HG02642 (cell line): ENCODE measurements around the gene EPB41L2.
"Not testable (repeated sequence)": the region's sequence is repeated elsewhere in the genome, so short reads cannot be mapped to it uniquely, and the experiment has no call there.

Experiments used
- ATAC-seq: cut with Tn5 transposase; IDR thresholded peaks from one replicate; pipeline ENCODE4 v1.9.1; 2021; ENCODE audit warnings: mild to moderate bottlenecking; ENCODE audit not compliant: unreplicated experiment, poor library complexity

The EPB41L2 gene

GRCh38 chr6:131038597-131039344 is 24.3 kb downstream of the EPB41L2 start:
- no peak for ATAC-seq

- ATAC-seq = no peak
Measured at GRCh38 chr6:131037194-131037897, 25.7 kb downstream of the EPB41L2 start.

- ATAC-seq = no peak
Measured at GRCh38 chr6:131036601-131037000, 26.4 kb downstream of the EPB41L2 start.

- ATAC-seq = no peak
Measured at GRCh38 chr6:131036143-131036542, 26.9 kb downstream of the EPB41L2 start.

- ATAC-seq = no peak
Measured at GRCh38 chr6:131035582-131035981, 27.5 kb downstream of the EPB41L2 start.

- no peak for ATAC-seq
Measured at GRCh38 chr6:131033631-131034030, 29.4 kb downstream of the EPB41L2 start.

- ATAC-seq = peak; percentile 97
Measured at GRCh38 chr6:131029626-131030297, 33.3 kb downstream of the EPB41L2 start.

GRCh38 chr6:131027326-131027725 is 35.7 kb downstream of the EPB41L2 start:
- ATAC-seq = no peak

- no peak for ATAC-seq
Measured at GRCh38 chr6:131026243-131026642, 36.8 kb downstream of the EPB41L2 start.

- ATAC-seq = peak; percentile 53
Measured at GRCh38 chr6:131024565-131024964, 38.5 kb downstream of the EPB41L2 start.

GRCh38 chr6:131023834-131024504 is 39.1 kb downstream of the EPB41L2 start:
- peak; percentile 21 for ATAC-seq

GRCh38 chr6:131022691-131023090 is 40.4 kb downstream of the EPB41L2 start:
- ATAC-seq = no peak

GRCh38 chr6:131017962-131018361 is 45.1 kb downstream of the EPB41L2 start:
- no peak for ATAC-seq

- no peak for ATAC-seq
Measured at GRCh38 chr6:131015630-131016263, 47.3 kb downstream of the EPB41L2 start.

- no peak for ATAC-seq
Measured at GRCh38 chr6:131015025-131015591, 47.9 kb downstream of the EPB41L2 start.

GRCh38 chr6:131014080-131014776 is 48.8 kb downstream of the EPB41L2 start:
- ATAC-seq = no peak

GRCh38 chr6:131013495-131013894 is 49.5 kb downstream of the EPB41L2 start:
- no peak for ATAC-seq

GRCh38 chr6:131009790-131010189 is 53.3 kb downstream of the EPB41L2 start:
- no peak for ATAC-seq

GRCh38 chr6:131008965-131009364 is 54.1 kb downstream of the EPB41L2 start:
- not testable (repeated sequence) for ATAC-seq
